HG02885 (cell line): ENCODE data around the gene KIF16B.

ENCODE experiments used
- ATAC-seq: cut with Tn5 transposase; IDR thresholded peaks from one replicate; pipeline ENCODE4 v1.9.1; 2021; ENCODE audit warnings: mild to moderate bottlenecking; ENCODE audit not compliant: unreplicated experiment, poor library complexity

The KIF16B gene

DNA sequence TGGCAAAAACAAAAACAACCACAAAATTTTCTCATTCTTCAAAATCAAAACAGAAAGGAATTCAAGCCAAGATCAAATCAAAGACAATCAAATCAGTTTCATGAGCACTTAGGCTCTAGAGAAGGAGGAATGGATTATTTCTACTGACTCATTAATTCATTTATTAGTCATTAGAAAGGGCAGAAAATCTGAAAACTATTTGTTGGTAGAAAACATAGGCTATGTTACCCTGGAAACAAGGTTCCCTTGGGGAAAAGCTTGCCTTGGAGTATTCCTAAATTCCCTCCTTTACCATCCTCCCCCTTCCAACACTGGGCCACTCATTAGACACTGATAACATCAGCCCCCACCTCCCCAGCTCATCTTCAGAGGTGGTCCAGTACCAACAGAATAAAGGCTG lies 17.5 kb downstream of the KIF16B start:
- no peak for ATAC-seq

DNA sequence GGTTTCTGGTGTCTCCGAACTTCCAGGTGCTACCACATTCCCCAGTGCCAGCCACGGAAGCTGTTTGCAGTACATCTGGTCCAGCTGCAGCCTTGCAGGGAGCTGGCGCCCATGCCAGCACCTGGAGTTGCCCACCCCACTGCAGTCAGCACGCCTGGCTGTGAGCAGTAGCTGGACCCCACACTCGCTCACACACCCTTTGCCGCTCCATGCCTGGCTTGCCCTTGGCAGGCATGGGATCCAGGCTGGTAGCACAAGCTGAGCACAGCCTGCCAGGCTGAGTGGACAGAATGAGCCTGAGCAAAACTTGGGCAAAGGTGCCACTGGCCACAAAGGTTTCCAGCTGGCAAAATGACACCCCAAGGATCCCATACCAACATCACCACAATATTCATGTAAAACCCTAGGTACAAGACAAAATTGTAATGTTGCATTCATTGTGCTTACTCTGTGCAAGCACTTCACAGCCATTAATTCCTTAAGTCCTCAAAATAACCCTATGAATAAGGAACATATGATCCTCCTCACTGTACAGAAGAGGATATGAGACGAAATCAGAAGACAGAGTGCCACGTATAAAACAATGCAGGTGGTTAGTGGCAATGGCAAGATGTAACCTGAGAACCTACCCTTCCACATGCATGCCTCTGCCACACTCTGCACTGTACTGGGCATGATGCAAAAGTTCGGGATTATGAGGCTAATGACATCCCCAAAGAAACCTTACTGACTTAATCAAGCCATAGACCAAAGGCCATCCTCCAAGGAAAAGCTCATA lies 18.3 kb downstream of the KIF16B start:
- ATAC-seq, result no peak

GRCh38 chr20:16553684-16554083 lies 19.6 kb downstream of the KIF16B start:
- no peak for ATAC-seq

DNA sequence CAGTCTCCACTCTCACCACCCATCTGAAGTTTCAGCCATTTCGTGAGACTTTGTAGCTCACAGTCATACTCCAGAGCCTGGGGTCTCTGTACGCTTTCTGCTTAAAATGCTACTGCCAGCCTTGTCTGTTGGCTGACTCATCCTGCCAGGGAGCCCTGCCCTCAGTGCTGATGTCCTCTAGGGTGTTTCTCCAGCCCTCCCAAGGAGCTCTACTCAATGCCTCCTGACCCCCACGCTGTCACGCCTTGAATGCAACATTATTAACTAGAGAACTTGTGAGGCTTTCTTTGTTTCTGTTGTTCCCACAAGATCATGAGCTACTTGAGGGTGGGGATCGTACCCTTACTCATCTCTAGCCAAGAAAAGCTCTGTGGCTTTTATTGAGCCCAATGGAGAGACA lies 20.1 kb downstream of the KIF16B start:
- ATAC-seq, result no peak

GRCh38 chr20:16552015-16552414 lies 21.2 kb downstream of the KIF16B start:
- no peak for ATAC-seq

DNA sequence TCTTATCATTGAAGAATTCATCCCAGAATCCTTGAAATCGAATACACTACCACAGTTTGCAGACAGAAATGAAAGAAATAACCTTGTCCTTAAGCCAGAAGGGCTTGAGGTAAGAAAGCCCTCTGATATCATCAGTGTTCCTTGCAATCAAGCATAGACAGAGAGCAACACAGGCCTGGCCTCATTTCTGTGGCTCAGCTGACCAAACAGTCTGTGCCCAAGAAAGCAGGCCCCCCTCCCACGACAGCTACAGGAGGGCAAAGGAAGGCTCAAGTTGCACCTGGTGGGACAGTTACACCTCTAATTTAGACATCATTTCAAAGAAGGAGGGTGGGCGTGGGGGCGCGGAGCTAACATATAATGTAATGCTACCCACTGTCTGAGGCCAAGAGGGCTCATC lies 21.6 kb downstream of the KIF16B start:
- ATAC-seq, result no peak

GRCh38 chr20:16548068-16548672 lies 25.1 kb downstream of the KIF16B start:
- ATAC-seq, result no peak

DNA sequence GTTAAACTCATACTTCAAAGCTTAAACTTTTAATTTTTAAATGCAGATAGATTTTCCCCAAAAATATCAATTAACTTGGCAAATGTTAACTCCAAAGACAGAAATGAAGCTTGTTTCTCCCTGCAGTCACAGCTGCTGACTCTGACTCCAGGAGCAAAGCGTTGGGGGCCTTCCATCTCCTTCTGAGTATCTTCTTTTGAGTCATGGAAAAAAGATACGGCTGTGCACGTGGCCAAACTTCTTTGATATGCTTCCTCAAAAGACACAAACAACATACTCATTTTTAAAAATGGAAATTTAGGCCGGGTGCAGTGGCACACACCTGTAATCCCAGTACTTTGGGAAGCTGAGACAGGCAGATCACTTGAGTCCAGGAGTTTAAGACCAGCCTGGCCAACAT lies 28.3 kb downstream of the KIF16B start:
- ATAC-seq, result no peak

DNA sequence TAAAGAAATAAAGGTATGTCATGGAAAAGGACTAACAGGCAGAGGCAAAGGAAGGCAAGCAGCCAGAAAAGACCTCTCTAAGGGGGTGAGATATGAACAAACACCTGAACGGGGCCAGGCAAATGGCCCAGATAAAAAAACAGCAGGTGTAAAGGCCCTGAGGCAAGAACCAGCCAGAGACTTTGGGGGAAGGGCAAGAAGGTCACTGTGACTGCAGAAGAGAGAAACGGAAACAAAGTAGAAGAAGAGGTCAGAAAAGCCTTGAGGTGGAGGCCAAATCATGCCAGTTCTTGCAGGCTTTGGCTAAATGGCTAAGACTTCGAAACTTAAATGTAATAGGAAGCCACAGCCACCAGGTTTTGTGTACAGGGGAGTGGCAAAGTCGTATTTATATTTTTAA lies 30.8 kb downstream of the KIF16B start:
- ATAC-seq, result no peak

- ATAC-seq, result no peak
Observed at GRCh38 chr20:16541878-16542277, 31.4 kb downstream of the KIF16B start.

GRCh38 chr20:16541226-16541625 lies 32.0 kb downstream of the KIF16B start:
- no peak for ATAC-seq

GRCh38 chr20:16539280-16540021 lies 33.8 kb downstream of the KIF16B start:
- no peak for ATAC-seq

GRCh38 chr20:16538779-16539178 lies 34.5 kb downstream of the KIF16B start:
- ATAC-seq, result no peak

- no peak for ATAC-seq
Observed at GRCh38 chr20:16537918-16538317, 35.3 kb downstream of the KIF16B start.

- no peak for ATAC-seq
Observed at GRCh38 chr20:16537025-16537665, 36.1 kb downstream of the KIF16B start.

DNA sequence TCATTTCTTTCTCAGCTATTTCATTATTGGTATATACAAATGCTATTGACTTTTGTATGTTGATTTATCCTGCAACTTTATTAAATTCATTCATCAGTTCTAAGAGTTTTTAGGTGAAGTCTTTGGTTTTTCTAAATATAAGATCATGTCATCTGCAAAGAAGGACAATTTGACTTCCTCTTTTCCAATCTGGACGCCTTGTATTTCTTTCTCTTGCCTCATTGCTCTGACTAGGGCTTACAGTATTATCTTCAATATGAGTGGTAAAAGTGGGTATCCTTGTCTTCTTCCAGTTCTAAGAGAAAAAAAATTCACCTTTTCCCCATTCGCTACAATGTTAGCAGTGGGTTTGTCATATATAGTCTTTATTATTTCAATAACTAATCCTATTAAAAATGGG lies 38.0 kb downstream of the KIF16B start:
- ATAC-seq, result no peak

DNA sequence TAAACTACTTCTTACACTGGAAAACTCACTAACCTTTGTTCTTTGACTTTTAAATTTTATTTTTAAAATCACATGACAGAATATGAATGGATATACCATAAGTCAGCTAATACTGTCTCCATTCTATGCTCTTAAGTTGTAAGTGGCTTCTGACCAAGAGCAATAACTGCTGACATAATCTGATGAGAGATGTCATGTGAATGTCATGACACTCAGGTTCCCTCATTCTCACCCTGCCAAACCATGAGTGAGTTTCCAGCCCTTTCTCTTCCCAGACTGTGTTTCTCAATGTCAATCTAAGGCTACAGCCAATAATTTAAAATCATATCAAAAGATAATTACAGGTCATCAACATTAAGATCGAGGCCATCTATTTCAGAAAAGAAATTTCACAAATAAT lies 39.7 kb downstream of the KIF16B start:
- no peak for ATAC-seq

DNA sequence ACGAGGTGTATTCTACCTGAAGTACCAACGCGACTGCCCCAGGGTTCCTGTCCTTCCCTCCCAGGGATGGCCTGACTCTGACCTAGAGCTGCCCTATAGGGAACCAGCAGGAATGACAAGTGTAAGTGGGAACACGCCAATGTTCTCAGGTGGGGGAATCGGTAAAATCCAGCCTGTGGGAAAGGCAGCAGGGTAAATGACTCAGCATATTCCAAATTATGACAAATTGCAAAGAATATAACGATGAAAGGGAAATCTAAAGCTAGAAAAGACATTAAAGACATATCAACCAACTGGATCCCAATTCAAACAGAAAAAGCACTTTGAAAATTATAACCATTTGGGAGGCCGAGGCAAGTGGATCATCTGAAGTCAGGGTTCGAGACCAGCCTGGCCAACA lies 41.8 kb downstream of the KIF16B start:
- no peak for ATAC-seq

- ATAC-seq, result no peak
Observed at GRCh38 chr20:16530201-16530681, 43.0 kb downstream of the KIF16B start.

GRCh38 chr20:16528078-16528477 lies 45.2 kb downstream of the KIF16B start:
- ATAC-seq, result no peak

GRCh38 chr20:16527438-16527837 lies 45.8 kb downstream of the KIF16B start:
- no peak for ATAC-seq
